ENCODE data around the gene VSIR. TPM values are rescaled to one million over a fixed set of nuclear protein-coding genes. Genes with fewer than 3 reads are reported as not detected.

The VSIR gene
- total and polyA plus RNA-seq, 2 donors (not counting 1 experiment from before 2014, with no cell fraction given): 40.5 to 61.2 TPM

- Histone ChIP-seq H2AFZ (ENCODE audit: insufficient read depth, low read depth, low read length, poor library complexity, severe bottlenecking) (no peak overlapping the region), H3K27ac (ENCODE audit: low read length in 2 of 2) (no peak overlapping the region), H3K4me3 (ENCODE audit: control extremely low read depth in 1 of 5, extremely low read depth in 1 of 5, insufficient read depth in 1 of 5, low read depth in 2 of 5, low read length in 4 of 5) (no peak overlapping the region), H4K20me1 (ENCODE audit: control insufficient read depth, insufficient read depth, low read length, poor library complexity, severe bottlenecking) (no peaks in the 10 kb centered on the region), H3K36me3 (replicated peaks in 1 of 2; ENCODE audit: control extremely low read depth in 1 of 2, control insufficient read depth in 1 of 2, extremely low read depth in 1 of 2, insufficient read depth in 2 of 2, low read length in 1 of 2) (no peaks in the 10 kb centered on the region), H3K4me2 (replicated peaks; ENCODE audit: low read depth, low read length, poor library complexity, severe bottlenecking) (no peak overlapping the region), H3K9ac (ENCODE audit: low read length) (no peak overlapping the region), H3K79me2 (ENCODE audit: control insufficient read depth, insufficient read depth, low read length) (no peaks in the 10 kb centered on the region), H3K4me1 (ENCODE audit: control insufficient read depth in 2 of 2, insufficient read depth in 2 of 2, low read length in 2 of 2) (peaks cover 5 to 14% of the 10 kb centered on the region in 2 donors), H3K27me3 (replicated peaks in 1 of 4; ENCODE audit: control extremely low read depth in 1 of 4, control insufficient read depth in 3 of 4, insufficient read depth in 4 of 4, low read length in 3 of 4) (peaks cover 0 to 3% (median 0%) of the 10 kb centered on the region in 4 experiments), H3K9me3 (ENCODE audit: control extremely low read depth in 1 of 3, control insufficient read depth in 2 of 3, insufficient read depth in 1 of 3, low read length in 2 of 3) (no peaks in the 10 kb centered on the region)
- Mint-ChIP-seq H3K27ac (no peak overlapping the region), H3K9me3 (ENCODE audit: insufficient read depth) (no peaks in the 10 kb centered on the region), H3K4me3 (no peak overlapping the region), H3K4me1 (peaks cover 5% of the 10 kb centered on the region), H3K27me3 (peaks cover 4% of the 10 kb centered on the region)
- WGBS (ENCODE audit: insufficient coverage): 88% methylated on average over 4 of the region's 4 CpGs
- ChIA-PET POLR2A (no interaction called here), CTCF (interaction anchor here (2.5 to 2.9 kb wide), 2 partner anchors 9 to 12 kb away, joined by 5 to 17 read pairs; no protein-coding TSS in a partner anchor)
- intact Hi-C loops (cut with micrococcal nuclease): no loop called here
- no peak for ATAC-seq (ENCODE audit: low read depth)
- TF ChIP-seq EZH2 (IDR thresholded peaks at IDR 0.05; ENCODE audit: borderline replicate concordance, insufficient read depth, low read depth, low read length, poor library complexity, severe bottlenecking) (no peak), CTCF (IDR thresholded peaks at IDR 0.05) (no peak)
- no peak for DNase-seq
Measured at GRCh38 chr10:71720288-71720687, 53.0 kb downstream of the VSIR start.

GRCh38 chr10:71719464-71720201 is 53.7 kb downstream of the VSIR start, which contains the start of gene C10orf105:
C10orf105 (minus strand) TSS chr10:71719778; CDS start chr10:71716337, 3,441 bp downstream.
- Mint-ChIP-seq H3K9me3 (ENCODE audit: insufficient read depth) (no peaks in the 10 kb centered on the region), H3K4me3 (no peak within 1 kb of the TSS), H3K27me3 (peaks cover 4% of the 10 kb centered on the region), H3K4me1 (peaks cover 9% of the 10 kb centered on the region), H3K27ac (peak within 1 kb of the TSS; percentile 37)
- H3K36me3 ChIP-seq (replicated peaks in 1 of 2; ENCODE audit: control extremely low read depth in 1 of 2, control insufficient read depth in 1 of 2, extremely low read depth in 1 of 2, insufficient read depth in 2 of 2, low read length in 1 of 2): no peaks in the 10 kb centered on the region
- no peak within 1 kb of the TSS for H2AFZ ChIP-seq (ENCODE audit: insufficient read depth, low read depth, low read length, poor library complexity, severe bottlenecking)
- H3K27me3 ChIP-seq (replicated peaks in 1 of 4; ENCODE audit: control extremely low read depth in 1 of 4, control insufficient read depth in 3 of 4, insufficient read depth in 4 of 4, low read length in 3 of 4): peaks cover 0 to 3% (median 0%) of the 10 kb centered on the region in 4 experiments
- no peak within 1 kb of the TSS for H3K4me3 ChIP-seq (ENCODE audit: control extremely low read depth in 1 of 5, extremely low read depth in 1 of 5, insufficient read depth in 1 of 5, low read depth in 2 of 5, low read length in 4 of 5)
- no peak for TF ChIP-seq CTCF (IDR thresholded peaks at IDR 0.05)
- TF ChIP-seq EZH2 (IDR thresholded peaks at IDR 0.05; ENCODE audit: borderline replicate concordance, insufficient read depth, low read depth, low read length, poor library complexity, severe bottlenecking): no peak
- H3K4me2 ChIP-seq (replicated peaks; ENCODE audit: low read depth, low read length, poor library complexity, severe bottlenecking): no peak within 1 kb of the TSS
- intact Hi-C loops (cut with micrococcal nuclease): no loop called here
- peaks cover 11 to 17% of the 10 kb centered on the region in 2 donors for H3K4me1 ChIP-seq (ENCODE audit: control insufficient read depth in 2 of 2, insufficient read depth in 2 of 2, low read length in 2 of 2)
- no peaks in the 10 kb centered on the region for H3K9me3 ChIP-seq (ENCODE audit: control extremely low read depth in 1 of 3, control insufficient read depth in 2 of 3, insufficient read depth in 1 of 3, low read length in 2 of 3)
- no peak within 1 kb of the TSS for H3K27ac ChIP-seq (ENCODE audit: low read length in 2 of 2)
- DNase-seq (no peak), ATAC-seq (ENCODE audit: low read depth) (no peak)
- CTCF ChIA-PET: interaction anchor here (0.7 to 2.9 kb wide), 4 partner anchors 8 to 23 kb away, joined by 3 to 17 read pairs (median 4); no protein-coding TSS in a partner anchor
- no peaks in the 10 kb centered on the region for H3K79me2 ChIP-seq (ENCODE audit: control insufficient read depth, insufficient read depth, low read length)
- no peak within 1 kb of the TSS for H3K9ac ChIP-seq (ENCODE audit: low read length)
- POLR2A ChIA-PET: no interaction called here
- WGBS (ENCODE audit: insufficient coverage): 96% methylated on average over 11 of the region's 14 CpGs
- no peaks in the 10 kb centered on the region for H4K20me1 ChIP-seq (ENCODE audit: control insufficient read depth, insufficient read depth, low read length, poor library complexity, severe bottlenecking)
